SK-N-SH (cell line): Measurements from ENCODE around the gene MYL12B. TPM values are rescaled to one million over a fixed set of nuclear protein-coding genes. Genes with fewer than 3 reads are reported as not detected.
A peak's percentile ranks its signal among the peaks of the same experiment; 100 is the strongest.

ENCODE experiments used
- CTCF ChIA-PET: fragments of 300-600, 350-600 bp; formaldehyde crosslinking; extraction: SDS; loops from one replicate; lab custom pipeline; 2021; lab: Yijun Ruan, JAX
- POLR2A ChIA-PET: fragments of 350-600 bp; sonication (Branson Sonifier 250); formaldehyde crosslinking; extraction: SDS; loops from one replicate; lab custom pipeline; 2020; ENCODE audit warnings: antibody characterized with exemption, inconsistent platforms; lab: Yijun Ruan, JAX
- DNase-seq: peaks from one replicate; pipeline ENCODE4 v3.0.0; 2012
- H2AFZ ChIP-seq: fragments of 200-600 bp; sonication (generic); 2 replicates; pipeline ENCODE4 v1.8.1; 2016; ENCODE audit warnings: antibody characterized with exemption, mild to moderate bottlenecking, low read depth
- H3F3A ChIP-seq: fragments of 200-600 bp; sonication (generic); replicated peaks from 2 replicates; pipeline ENCODE3; 2016; ENCODE audit warnings: antibody characterized with exemption, mild to moderate bottlenecking; ENCODE audit not compliant: insufficient read depth
- H3K27ac ChIP-seq, 2 experiments: fragments of 200-500 bp in 1 of 2; fragments of 200-600 bp in 1 of 2; sonication (Bioruptor generic) in 1 of 2; sonication (generic), shearing (Covaris generic) in 1 of 2; 2 replicates each; pipeline versions ENCODE4 v1.5.1 to v1.6.1; 2014 to 2016; ENCODE audit warnings: low read depth in 2 of 2, inconsistent platforms in 1 of 2, low read length in 1 of 2, mild to moderate bottlenecking in 1 of 2, mixed read lengths in 1 of 2
- H3K27me3 ChIP-seq: fragments of 200-600 bp; sonication (generic), shearing (Covaris generic); 2 replicates; pipeline ENCODE4 v1.6.1; 2016; ENCODE audit warnings: mixed run types; ENCODE audit not compliant: insufficient read depth
- H3K36me3 ChIP-seq, 2 experiments: fragments of 200-500 bp in 1 of 2; fragments of 200-600 bp in 1 of 2; sonication (Bioruptor generic) in 1 of 2; sonication (generic) in 1 of 2; replicated peaks in 1 of 2; 2 replicates each; pipeline versions ENCODE3 to v1.5.1; 2014 to 2016; ENCODE audit warnings: low read length in 1 of 2, mild to moderate bottlenecking in 1 of 2; ENCODE audit not compliant: insufficient read depth in 2 of 2, control insufficient read depth in 1 of 2
- H3K4me1 ChIP-seq, 2 experiments: fragments of 200-500 bp in 1 of 2; fragments of 200-600 bp in 1 of 2; sonication (Bioruptor generic) in 1 of 2; sonication (generic), shearing (Covaris generic) in 1 of 2; 2 replicates each; pipeline versions ENCODE4 v1.5.1 to v1.6.1; 2014 to 2016; ENCODE audit warnings: low read depth in 1 of 2, low read length in 1 of 2, mixed run types in 1 of 2; ENCODE audit not compliant: insufficient read depth in 2 of 2, control insufficient read depth in 1 of 2
- H3K4me2 ChIP-seq: fragments of 200-600 bp; sonication (generic), shearing (Covaris generic); 2 replicates; pipeline ENCODE4 v1.6.1; 2017; ENCODE audit warnings: mixed run types
- H3K4me3 ChIP-seq, 2 experiments: fragments of 200-500 bp in 1 of 2; fragments of 200-600 bp in 1 of 2; sonication (Bioruptor generic) in 1 of 2; sonication (generic), shearing (Covaris generic) in 1 of 2; 2 replicates each; pipeline versions ENCODE4 v1.5.1 to v1.8.1; 2014 to 2016; ENCODE audit warnings: low read depth in 2 of 2, inconsistent platforms in 1 of 2, low read length in 1 of 2, mild to moderate bottlenecking in 1 of 2, mixed read lengths in 1 of 2, moderate library complexity in 1 of 2
- H3K79me2 ChIP-seq: fragments of 200-600 bp; sonication (generic); 2 replicates; pipeline ENCODE4 v1.8.1; 2017; ENCODE audit warnings: mild to moderate bottlenecking; ENCODE audit not compliant: insufficient read depth
- H3K9ac ChIP-seq: fragments of 200-600 bp; sonication (generic); 2 replicates; pipeline ENCODE4 v1.6.1; 2017; ENCODE audit warnings: mixed run types
- H3K9me2 ChIP-seq: fragments of 200-600 bp; sonication (generic); 2 replicates; pipeline ENCODE4 v1.6.1; 2017; ENCODE audit warnings: mixed run types
- H3K9me3 ChIP-seq: fragments of 200-600 bp; sonication (generic); 2 replicates; pipeline ENCODE4 v1.6.1; 2017; ENCODE audit warnings: mixed run types, mild to moderate bottlenecking, moderate library complexity
- H4K20me1 ChIP-seq: fragments of 200-600 bp; sonication (generic); 2 replicates; pipeline ENCODE4 v1.6.1; 2017; ENCODE audit warnings: mild to moderate bottlenecking, mixed run types; ENCODE audit not compliant: insufficient read depth
- EP300 ChIP-seq, 2 experiments: IDR thresholded peaks; 2 replicates each; pipeline versions ENCODE4 v1.4.0 to v1.6.1; 2012; ENCODE audit warnings: borderline replicate concordance in 1 of 2, low read depth in 1 of 2, low read length in 1 of 2
- EZH2phosphoT487 ChIP-seq: fragments of 200-600 bp; sonication (generic); IDR thresholded peaks from 2 replicates; pipeline ENCODE4 v1.6.1; 2017; ENCODE audit warnings: low read depth, mixed run types, mild to moderate bottlenecking, antibody characterized with exemption, moderate library complexity, borderline replicate concordance
- FOSL2 ChIP-seq: IDR thresholded peaks from 2 replicates; pipeline ENCODE4 v1.4.0; 2012; ENCODE audit warnings: low read depth, mild to moderate bottlenecking, moderate library complexity, borderline replicate concordance
- FOXJ3 ChIP-seq: sonication (generic); formaldehyde crosslinking; IDR thresholded peaks from 2 replicates; pipeline ENCODE4 v1.5.1; 2020; ENCODE audit warnings: mild to moderate bottlenecking, missing genetic modification reagents
- FOXM1 ChIP-seq: IDR thresholded peaks from 2 replicates; pipeline ENCODE4 v1.4.0; 2012; ENCODE audit warnings: low read depth, mild to moderate bottlenecking
- GABPA ChIP-seq: IDR thresholded peaks from 2 replicates; pipeline ENCODE4 v1.4.0; 2012; ENCODE audit warnings: low read depth, mild to moderate bottlenecking
- GATA2 ChIP-seq: sonication (generic); formaldehyde crosslinking; IDR thresholded peaks from 2 replicates; pipeline ENCODE4 v1.5.0; 2020; ENCODE audit warnings: mild to moderate bottlenecking, missing genetic modification reagents
- IRF3 ChIP-seq: fragments of 150-350 bp; IDR thresholded peaks from 2 replicates; pipeline ENCODE4 v1.6.1; 2016; ENCODE audit warnings: mild to moderate bottlenecking, low read depth, low read length
- JUND ChIP-seq: IDR thresholded peaks from 2 replicates; pipeline ENCODE4 v1.4.0; 2012
- MEF2A ChIP-seq: IDR thresholded peaks from 2 replicates; pipeline ENCODE4 v1.4.0; 2012; ENCODE audit warnings: low read depth, borderline replicate concordance
- MXI1 ChIP-seq: IDR thresholded peaks from 2 replicates; pipeline ENCODE4 v1.6.1; 2012; ENCODE audit warnings: mild to moderate bottlenecking, low read depth, low read length, improper control_type of control experiment
- NFIC ChIP-seq: IDR thresholded peaks from 2 replicates; pipeline ENCODE4 v1.4.0; 2012; ENCODE audit warnings: borderline replicate concordance
- POLR2AphosphoS5 ChIP-seq: IDR thresholded peaks from 2 replicates; pipeline ENCODE4 v1.6.1; 2012; ENCODE audit warnings: low read depth, low read length
- RAD21 ChIP-seq: IDR thresholded peaks from 2 replicates; pipeline ENCODE4 v1.6.1; 2012; ENCODE audit warnings: mild to moderate bottlenecking, low read length
- RCOR1 ChIP-seq: fragments of 150-350 bp; IDR thresholded peaks from 2 replicates; pipeline ENCODE4 v1.6.1; 2017; ENCODE audit warnings: antibody characterized with exemption, low read length
- REST ChIP-seq: IDR thresholded peaks from 2 replicates; pipeline ENCODE4 v1.6.1; 2012; ENCODE audit warnings: mild to moderate bottlenecking, low read depth, low read length, moderate library complexity
- SIN3A ChIP-seq: IDR thresholded peaks from 2 replicates; pipeline ENCODE4 v1.6.1; 2012; ENCODE audit warnings: low read depth, mild to moderate bottlenecking, low read length, moderate library complexity, borderline replicate concordance
- TAF1 ChIP-seq: IDR thresholded peaks from 2 replicates; pipeline ENCODE4 v1.6.1; 2012; ENCODE audit warnings: low read depth, mild to moderate bottlenecking, low read length, moderate library complexity, borderline replicate concordance
- TCF12 ChIP-seq: IDR thresholded peaks from 2 replicates; pipeline ENCODE4 v1.4.0; 2012
- TEAD4 ChIP-seq: IDR thresholded peaks from 2 replicates; pipeline ENCODE4 v1.4.0; 2012; ENCODE audit warnings: mild to moderate bottlenecking, borderline replicate concordance; ENCODE audit not compliant: insufficient read depth
- USF2 ChIP-seq: fragments of 150-350 bp; IDR thresholded peaks from 2 replicates; pipeline ENCODE4 v1.6.1; 2017; ENCODE audit warnings: antibody characterized with exemption, low read length, low read depth, borderline replicate concordance
- YY1 ChIP-seq: IDR thresholded peaks from 2 replicates; pipeline ENCODE4 v1.4.0; 2012; ENCODE audit warnings: low read depth, mild to moderate bottlenecking
- WGBS: methylation state at CpG from one replicate; pipeline ENCODE4 v1.1.6; 2017; ENCODE audit warnings: low lambda C conversion rate; 5-methylcytosine and 5-hydroxymethylcytosine counted together
- polyA plus RNA-seq, 3 experiments: library from polyadenylated mRNA; depleted of rRNA; stranded (reverse); fragments of >200 nt; gene quantifications; 2 replicates each; pipeline ENCODE4 v1.2.3, GENCODE V29; 2012
- TF ChIP-seq, protein P1 (sequence below): IDR thresholded peaks from 2 replicates; pipeline ENCODE4; 2012

MYL12B gene
- polyA plus RNA-seq (2012; rRNA removed) = 555 and 645 TPM in 2 replicates
- 727 and 733 TPM in 2 replicates for polyA plus RNA-seq (2012; cell fraction: cytosol; rRNA removed)
- 166 and 313 TPM in 2 replicates for polyA plus RNA-seq (2012; cell fraction: nucleus; rRNA removed)

DNA sequence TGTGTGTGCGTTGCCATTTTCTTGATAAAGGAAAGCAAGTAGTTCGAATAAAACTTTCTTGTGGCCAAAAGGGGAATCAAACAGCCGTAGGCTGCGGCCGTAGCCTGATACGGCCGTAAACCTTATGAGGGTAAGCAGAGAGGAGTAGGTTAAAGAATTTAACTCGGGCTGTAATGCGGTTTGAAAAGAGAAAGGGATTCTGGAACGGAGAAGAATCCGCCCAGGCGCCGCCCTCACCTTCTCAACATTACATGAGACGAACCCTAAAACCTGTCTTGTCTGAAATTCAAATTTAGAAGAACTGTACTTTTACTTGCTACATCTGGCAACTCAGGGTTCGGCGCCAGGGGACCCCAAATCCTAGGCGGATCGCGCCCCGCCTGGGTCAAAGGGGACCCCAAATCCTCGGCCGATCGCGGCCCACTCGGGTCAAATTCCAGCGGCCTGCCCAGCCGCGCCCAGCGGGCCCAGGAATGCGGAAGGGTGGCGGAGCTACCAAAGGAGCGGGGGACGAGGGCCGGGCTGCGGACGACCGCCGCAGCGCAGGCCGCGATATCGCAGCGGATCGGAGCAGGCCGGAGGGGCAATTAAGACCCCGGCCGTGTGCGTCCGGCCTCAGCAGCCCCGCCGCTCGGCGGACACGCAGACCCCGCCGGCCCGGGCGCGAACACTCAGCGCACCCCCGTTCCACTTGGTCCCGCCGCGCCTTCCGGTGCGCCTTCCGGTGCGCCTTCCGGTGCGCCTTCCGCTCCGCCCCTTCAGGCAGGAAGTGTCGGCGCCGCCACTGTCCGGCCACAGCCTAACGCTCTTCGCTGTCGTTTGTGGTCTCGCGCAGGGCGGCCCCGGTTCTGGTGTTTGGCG is at the start of gene MYL12B:
Gene MYL12B, plus strand, starts transcription at position 761 of the 861 bp plus-strand sequence. CDS start 10,766 bp downstream, outside the sequence.
- H3K9ac ChIP-seq = peak within 1 kb of the TSS; percentile 93
- H3F3A ChIP-seq = peaks cover 43% of the 10 kb centered on the region
- H3K79me2 ChIP-seq = peaks cover 76% of the 10 kb centered on the region
- H2AFZ ChIP-seq = peak within 1 kb of the TSS; percentile 36
- H3K4me2 ChIP-seq = peak within 1 kb of the TSS; percentile 71
- peak within 1 kb of the TSS; percentile 81 to 96 for H3K4me3 ChIP-seq
- WGBS = 3% methylated on average over 14 of the region's 84 CpGs
- H4K20me1 ChIP-seq = peaks cover 42% of the 10 kb centered on the region
- no peaks in the 10 kb centered on the region; the same call in 1 of the 2 replicates for H3K9me2 ChIP-seq
- H3K9me3 ChIP-seq = no peaks in the 10 kb centered on the region
- peaks cover 14 to 17% of the 10 kb centered on the region in 2 experiments; a peak in 3 of 4 replicates for H3K4me1 ChIP-seq
- DNase-seq = peak; percentile 89
- ChIA-PET POLR2A (interaction anchor here (1.1 to 1.7 kb wide), 3 partner anchors 12 to 405 kb away, joined by 3 to 4 read pairs (median 4); no protein-coding TSS in a partner anchor), CTCF (interaction anchor here (1.0 to 2.4 kb wide), 5 partner anchors 12 to 403 kb away, joined by 3 to 8 read pairs (median 5); partner anchors contain the start of gene MYL12A)
- peak within 1 kb of the TSS; percentile 87 to 95 for H3K27ac ChIP-seq
- H3K36me3 ChIP-seq = peaks cover 17 to 26% of the 10 kb centered on the region in 2 experiments
- no peaks in the 10 kb centered on the region for H3K27me3 ChIP-seq
- TF ChIP-seq EP300 (IDR thresholded peaks at IDR 0.05; ENCODE audit: borderline replicate concordance in 1 of 2, low read depth in 1 of 2, low read length in 1 of 2) = peak in 1 of 2 experiments; percentile 59; a peak in 1 of 4 replicates
- no peak for TF ChIP-seq FOSL2
- 0 out of 2 replicates have a peak, but pooled peaks have one; percentile 15 for TF ChIP-seq FOXM1
- no peak for TF ChIP-seq USF2
- TF ChIP-seq FOXJ3 (CRISPR knock-in tag) = no peak
- peak; percentile 80 for TF ChIP-seq GABPA
- TF ChIP-seq POLR2AphosphoS5 = peak; percentile 69
- TF ChIP-seq RAD21 = no peak
- TF ChIP-seq TAF1 = peak; percentile 48
- no peak for TF ChIP-seq TCF12
- TF ChIP-seq, protein P1, sequence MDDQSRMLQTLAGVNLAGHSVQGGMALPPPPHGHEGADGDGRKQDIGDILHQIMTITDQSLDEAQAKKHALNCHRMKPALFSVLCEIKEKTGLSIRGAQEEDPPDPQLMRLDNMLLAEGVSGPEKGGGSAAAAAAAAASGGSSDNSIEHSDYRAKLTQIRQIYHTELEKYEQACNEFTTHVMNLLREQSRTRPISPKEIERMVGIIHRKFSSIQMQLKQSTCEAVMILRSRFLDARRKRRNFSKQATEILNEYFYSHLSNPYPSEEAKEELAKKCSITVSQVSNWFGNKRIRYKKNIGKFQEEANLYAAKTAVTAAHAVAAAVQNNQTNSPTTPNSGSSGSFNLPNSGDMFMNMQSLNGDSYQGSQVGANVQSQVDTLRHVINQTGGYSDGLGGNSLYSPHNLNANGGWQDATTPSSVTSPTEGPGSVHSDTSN = no peak
- peak; percentile 49; the same call in 1 of the 2 replicates for TF ChIP-seq SIN3A
- peak; percentile 94 for TF ChIP-seq TEAD4
- TF ChIP-seq MXI1 = no peak
- TF ChIP-seq IRF3 = no peak
- no peak; the same call in 1 of the 2 replicates for TF ChIP-seq NFIC
- no peak; the same call in 1 of the 2 replicates for TF ChIP-seq YY1
- no peak for TF ChIP-seq MEF2A
- TF ChIP-seq EZH2phosphoT487 = no peak
- 0 out of 2 replicates have a peak, but pooled peaks have one; percentile 9 for TF ChIP-seq RCOR1
- no peak for TF ChIP-seq GATA2 (CRISPR knock-in tag)
- no peak for TF ChIP-seq REST
- peak; percentile 9; the same call in 1 of the 2 replicates for TF ChIP-seq JUND
